Hepatocyte (in vitro differentiated cells): ENCODE measurements around the gene ATP1A4. TPM values are rescaled to one million over a fixed set of nuclear protein-coding genes. Genes with fewer than 3 reads are reported as not detected.

Experiments
- DNase-seq: peaks from one replicate; pipeline ENCODE4 v3.0.0-alpha.2; 2016; ENCODE audit warnings: low spot score
- H2AFZ ChIP-seq: fragments of 200-600 bp; sonication (generic); 2 replicates; pipeline ENCODE4 v1.6.0; 2016; ENCODE audit warnings: antibody characterized with exemption, mild to moderate bottlenecking
- H3K27ac ChIP-seq: fragments of 200-600 bp; sonication (generic); 2 replicates; pipeline ENCODE4 v1.5.1; 2016; ENCODE audit warnings: mild to moderate bottlenecking
- H3K27me3 ChIP-seq: fragments of 200-600 bp; sonication (generic); 2 replicates; pipeline ENCODE4 v1.6.1; 2016
- H3K36me3 ChIP-seq: fragments of 200-600 bp; sonication (generic); replicated peaks from 2 replicates; pipeline ENCODE4 v1.5.1; 2016; ENCODE audit warnings: low read depth; ENCODE audit not compliant: insufficient read depth
- H3K4me1 ChIP-seq: fragments of 200-600 bp; sonication (generic); 2 replicates; pipeline ENCODE4 v1.5.1; 2016; ENCODE audit warnings: mild to moderate bottlenecking, moderate library complexity; ENCODE audit not compliant: insufficient read depth
- H3K4me2 ChIP-seq: fragments of 200-600 bp; sonication (generic); 2 replicates; pipeline ENCODE4 v1.6.0; 2016
- H3K4me3 ChIP-seq: fragments of 200-600 bp; sonication (generic); 2 replicates; pipeline ENCODE4 v1.5.1; 2016; ENCODE audit warnings: mild to moderate bottlenecking
- H3K79me2 ChIP-seq: fragments of 200-600 bp; sonication (generic); 2 replicates; pipeline ENCODE4 v1.6.0; 2017; ENCODE audit warnings: mild to moderate bottlenecking
- H3K9me2 ChIP-seq: fragments of 200-600 bp; sonication (generic); replicated peaks from 2 replicates; pipeline ENCODE4 v1.6.0; 2017; ENCODE audit warnings: mild to moderate bottlenecking; ENCODE audit not compliant: insufficient read depth
- H3K9me3 ChIP-seq: fragments of 200-600 bp; sonication (generic); 2 replicates; pipeline ENCODE4 v1.5.1; 2016; ENCODE audit warnings: low read depth, mild to moderate bottlenecking
- H4K20me1 ChIP-seq: fragments of 200-600 bp; sonication (generic); 2 replicates; pipeline ENCODE4 v1.6.0; 2016; ENCODE audit warnings: mild to moderate bottlenecking; ENCODE audit not compliant: insufficient read depth, poor library complexity, severe bottlenecking
- EZH2 ChIP-seq: fragments of 200-600 bp; sonication (generic); IDR thresholded peaks from 2 replicates; pipeline ENCODE4 v1.6.1; 2016; ENCODE audit warnings: antibody characterized with exemption, mild to moderate bottlenecking, borderline replicate concordance
- EZH2phosphoT487 ChIP-seq: fragments of 200-600 bp; sonication (generic); IDR thresholded peaks from one replicate; pipeline ENCODE4 v1.6.1; 2018; ENCODE audit warnings: antibody characterized with exemption, mild to moderate bottlenecking, low read depth, moderate library complexity; ENCODE audit not compliant: unreplicated experiment, severe bottlenecking
- WGBS: methylation state at CpG from one replicate; pipeline ENCODE4 v1.1.6; 2016; ENCODE audit warnings: low lambda C conversion rate; ENCODE audit errors: missing lambda C conversion rate; 5-methylcytosine and 5-hydroxymethylcytosine counted together
- polyA plus RNA-seq: library from polyadenylated mRNA; unstranded; fragments of >200 nt; fragmentation: Nextera tagmentation; extraction: Ambion mirVana; gene quantifications from 2 replicates; pipeline ENCODE4 v1.2.1, GENCODE V29; 2016
- total RNA-seq: library from RNA; depleted of rRNA; stranded (reverse); fragments of >200 nt; gene quantifications from 2 replicates; pipeline ENCODE4 v1.2.3, GENCODE V29; 2014
- TF ChIP-seq, protein P1 (sequence below): fragments of 200-600 bp; sonication (generic); IDR thresholded peaks from 2 replicates; pipeline ENCODE4 v1.5.1; 2016; ENCODE audit warnings: antibody characterized with exemption, mild to moderate bottlenecking; ENCODE audit not compliant: poor library complexity

The ATP1A4 gene
- total and polyA plus RNA-seq, 2 experiments from 2014 or later, result 0.45 to 4.4 TPM

DNA sequence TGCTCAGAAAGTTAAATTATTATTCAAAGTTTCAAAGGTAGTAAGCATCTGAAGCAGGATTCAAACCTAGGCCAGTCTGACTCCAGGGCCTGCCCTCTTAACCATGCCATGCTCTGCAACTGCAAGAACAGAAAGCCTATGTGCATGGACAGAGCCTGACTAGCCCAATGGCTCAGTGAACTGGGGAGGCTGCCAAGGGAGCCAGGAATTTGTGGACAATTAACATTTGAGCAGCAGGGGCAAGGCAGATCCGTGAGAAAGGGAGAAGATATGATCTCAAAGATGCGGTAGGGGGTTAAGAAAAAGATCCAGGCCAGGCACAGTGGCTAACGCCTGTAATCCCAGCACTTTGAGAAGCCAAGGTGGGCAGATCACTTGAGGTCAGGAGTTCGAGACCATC, 6.5 kb upstream of the ATP1A4 start:
- H3K27me3 ChIP-seq, result no peaks in the 10 kb centered on the region
- H3K9me3 ChIP-seq, result no peaks in the 10 kb centered on the region
- H3K9me2 ChIP-seq, result no peaks in the 10 kb centered on the region
- WGBS, result 58% methylated on average over 4 of the region's 4 CpGs
- TF ChIP-seq, protein P1, sequence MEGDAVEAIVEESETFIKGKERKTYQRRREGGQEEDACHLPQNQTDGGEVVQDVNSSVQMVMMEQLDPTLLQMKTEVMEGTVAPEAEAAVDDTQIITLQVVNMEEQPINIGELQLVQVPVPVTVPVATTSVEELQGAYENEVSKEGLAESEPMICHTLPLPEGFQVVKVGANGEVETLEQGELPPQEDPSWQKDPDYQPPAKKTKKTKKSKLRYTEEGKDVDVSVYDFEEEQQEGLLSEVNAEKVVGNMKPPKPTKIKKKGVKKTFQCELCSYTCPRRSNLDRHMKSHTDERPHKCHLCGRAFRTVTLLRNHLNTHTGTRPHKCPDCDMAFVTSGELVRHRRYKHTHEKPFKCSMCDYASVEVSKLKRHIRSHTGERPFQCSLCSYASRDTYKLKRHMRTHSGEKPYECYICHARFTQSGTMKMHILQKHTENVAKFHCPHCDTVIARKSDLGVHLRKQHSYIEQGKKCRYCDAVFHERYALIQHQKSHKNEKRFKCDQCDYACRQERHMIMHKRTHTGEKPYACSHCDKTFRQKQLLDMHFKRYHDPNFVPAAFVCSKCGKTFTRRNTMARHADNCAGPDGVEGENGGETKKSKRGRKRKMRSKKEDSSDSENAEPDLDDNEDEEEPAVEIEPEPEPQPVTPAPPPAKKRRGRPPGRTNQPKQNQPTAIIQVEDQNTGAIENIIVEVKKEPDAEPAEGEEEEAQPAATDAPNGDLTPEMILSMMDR, result no peak
- TF ChIP-seq EZH2phosphoT487, result no peak
- no peak for TF ChIP-seq EZH2
- no peaks in the 10 kb centered on the region for H3K79me2 ChIP-seq
- H3K4me3 ChIP-seq, result no peak overlapping the region
- no peaks in the 10 kb centered on the region for H3K36me3 ChIP-seq
- no peaks in the 10 kb centered on the region for H4K20me1 ChIP-seq
- no peaks in the 10 kb centered on the region for H3K4me1 ChIP-seq
- no peak overlapping the region for H2AFZ ChIP-seq
- no peak overlapping the region for H3K27ac ChIP-seq
- no peak overlapping the region for H3K4me2 ChIP-seq
- DNase-seq, result no peak

DNA sequence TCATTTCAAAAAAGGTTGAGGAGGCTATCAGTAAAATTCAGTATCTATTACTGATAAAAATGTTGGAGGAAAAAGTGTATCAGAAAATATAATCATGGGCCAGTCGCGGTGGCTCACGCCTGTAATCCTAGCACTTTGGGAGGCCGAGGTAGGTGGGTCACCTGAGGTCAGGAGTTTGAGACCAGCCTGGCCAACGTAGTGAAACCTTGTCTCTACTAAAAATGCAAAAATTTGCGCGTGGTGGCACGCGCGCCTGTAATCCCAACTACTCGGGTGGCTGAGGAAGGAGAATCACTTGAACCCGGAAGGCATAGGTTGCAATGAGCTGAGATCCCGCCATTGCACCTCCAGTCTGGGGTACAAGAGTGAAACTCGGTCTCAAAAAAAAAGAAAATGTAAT, 5.3 kb upstream of the ATP1A4 start:
- Histone ChIP-seq H3K9me2 (no peaks in the 10 kb centered on the region), H3K4me2 (no peak overlapping the region), H2AFZ (no peak overlapping the region), H3K27me3 (no peaks in the 10 kb centered on the region), H3K27ac (no peak overlapping the region), H3K79me2 (no peaks in the 10 kb centered on the region), H3K4me1 (no peaks in the 10 kb centered on the region), H3K4me3 (no peak overlapping the region), H3K9me3 (no peaks in the 10 kb centered on the region), H4K20me1 (no peaks in the 10 kb centered on the region), H3K36me3 (no peaks in the 10 kb centered on the region)
- WGBS, result 96% methylated on average over 14 of the region's 14 CpGs
- no peak for DNase-seq
- TF ChIP-seq EZH2 (no peak), EZH2phosphoT487 (no peak)
- TF ChIP-seq, protein P1, result no peak

DNA sequence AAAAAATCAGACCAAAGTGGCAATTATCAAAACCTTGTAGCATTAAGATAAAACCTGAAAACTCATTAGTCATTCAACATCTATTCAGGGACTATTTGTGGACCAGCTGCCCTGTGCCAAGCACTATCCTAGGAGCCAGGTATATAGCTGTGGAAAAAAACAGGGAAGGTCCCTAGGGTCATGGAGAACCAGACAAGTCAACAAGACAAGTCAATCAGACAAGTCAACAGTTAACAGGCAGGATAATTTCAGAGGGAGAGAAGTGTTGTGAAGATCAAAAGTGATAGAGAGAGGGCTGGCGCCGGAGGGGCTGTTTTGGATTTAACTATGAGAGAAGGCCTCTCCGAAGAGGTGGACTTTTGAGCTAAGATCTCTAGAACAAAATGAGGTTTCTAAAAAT, 3.3 kb upstream of the ATP1A4 start:
- Histone ChIP-seq H3K27ac (no peak overlapping the region), H3K9me3 (no peaks in the 10 kb centered on the region), H3K79me2 (no peaks in the 10 kb centered on the region), H3K9me2 (no peaks in the 10 kb centered on the region), H3K27me3 (no peaks in the 10 kb centered on the region), H2AFZ (no peak overlapping the region), H4K20me1 (no peaks in the 10 kb centered on the region), H3K4me2 (no peak overlapping the region), H3K4me1 (no peaks in the 10 kb centered on the region), H3K36me3 (no peaks in the 10 kb centered on the region), H3K4me3 (no peak overlapping the region)
- 63% methylated on average over 3 of the region's 3 CpGs for WGBS
- no peak for DNase-seq
- TF ChIP-seq, protein P1, result no peak
- no peak for TF ChIP-seq EZH2
- no peak for TF ChIP-seq EZH2phosphoT487

DNA sequence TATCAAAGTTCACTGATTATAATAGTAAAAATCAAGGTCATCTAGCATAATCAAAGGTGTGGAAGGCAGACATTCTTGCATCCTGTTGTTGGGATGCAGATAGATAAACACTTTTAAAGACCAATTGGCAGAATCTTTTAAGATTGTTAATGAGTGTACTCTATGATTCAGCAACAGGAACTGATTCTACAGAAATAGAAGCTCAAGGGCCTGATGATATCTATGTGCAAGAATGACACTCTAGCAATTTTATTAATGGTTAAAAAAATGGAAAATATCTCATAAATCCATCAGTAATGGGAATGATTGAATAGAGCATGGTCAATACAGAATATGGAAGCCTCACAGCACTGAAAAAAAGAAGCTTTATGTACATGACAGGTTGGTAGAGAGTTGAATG, 2.2 kb upstream of the ATP1A4 start:
- Histone ChIP-seq H2AFZ (no peak overlapping the region), H3K9me3 (no peaks in the 10 kb centered on the region), H3K4me2 (no peak overlapping the region)

More for the DNA sequence above, 2.2 kb upstream of the ATP1A4 start:
- no peaks in the 10 kb centered on the region for H3K27me3 ChIP-seq
- H3K9me2 ChIP-seq, result no peaks in the 10 kb centered on the region
- no peaks in the 10 kb centered on the region for H3K36me3 ChIP-seq
- no peaks in the 10 kb centered on the region for H3K4me1 ChIP-seq
- DNase-seq, result no peak
- H3K27ac ChIP-seq, result no peak overlapping the region
- H3K79me2 ChIP-seq, result no peaks in the 10 kb centered on the region
- H3K4me3 ChIP-seq, result no peak overlapping the region
- TF ChIP-seq, protein P1, result no peak
- TF ChIP-seq EZH2phosphoT487 (no peak), EZH2 (no peak)
- H4K20me1 ChIP-seq, result no peaks in the 10 kb centered on the region
